HPDE6-E6E7 (cell line): Measurements from ENCODE around the gene RNLS.
A peak's percentile ranks its signal among the peaks of the same experiment; 100 is the strongest.

Experiments used
- DNase-seq: peaks from one replicate; pipeline ENCODE4 v3.0.0; 2011; ENCODE audit warnings: missing footprints; ENCODE audit errors: extremely low spot score

The RNLS gene

DNA sequence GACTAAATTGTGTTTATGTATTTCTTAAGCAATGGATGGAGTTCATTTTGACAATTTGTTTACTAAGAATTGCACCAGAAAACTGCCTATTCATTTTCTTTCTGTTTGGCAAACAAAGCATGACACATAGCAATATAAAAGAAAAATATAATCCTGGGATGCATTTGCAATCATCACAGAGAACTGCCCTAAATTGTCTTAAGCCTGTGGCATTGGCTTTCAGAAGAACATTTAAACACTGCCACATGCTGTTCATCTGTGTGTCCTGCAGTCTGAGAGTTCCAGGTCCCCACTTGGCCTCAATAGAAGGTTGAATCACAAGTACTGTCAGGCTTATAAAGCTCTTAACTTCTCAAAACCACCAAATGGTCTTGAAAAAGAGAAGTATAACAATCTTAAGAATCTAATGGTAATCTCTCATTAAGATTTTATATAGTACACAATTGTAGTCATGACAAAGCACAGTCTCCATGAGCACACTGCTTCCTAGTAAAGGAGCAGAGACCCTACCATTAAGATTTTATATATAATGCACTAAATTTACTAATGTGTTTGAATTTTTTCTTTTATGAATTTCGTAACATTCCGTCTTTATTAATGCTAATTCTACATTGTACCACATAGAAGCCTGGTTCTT lies 29.9 kb downstream of the RNLS start:
- DNase-seq = peak; percentile 55

- no peak for DNase-seq
Measured at GRCh38 chr10:88551246-88551645, 31.9 kb downstream of the RNLS start.

DNA sequence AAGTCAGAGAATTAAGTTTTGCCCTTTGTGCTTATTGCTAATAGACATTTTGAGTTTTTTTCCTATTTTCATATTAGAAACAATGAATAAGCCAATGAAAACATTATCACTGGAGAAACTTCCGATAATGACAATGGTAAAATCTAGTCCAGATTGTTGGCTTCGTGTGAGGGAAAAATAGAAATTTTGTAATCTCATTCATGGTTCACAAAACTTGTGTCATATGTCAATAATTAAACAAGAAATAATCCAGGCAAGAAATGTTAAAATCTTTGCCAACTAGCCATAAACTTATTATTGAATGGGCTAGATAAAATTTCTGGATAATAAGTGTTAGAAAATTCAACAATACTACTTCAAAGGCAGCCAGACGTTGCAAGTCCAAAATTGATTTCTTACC lies 36.6 kb downstream of the RNLS start:
- no peak for DNase-seq

- no peak for DNase-seq
Measured at GRCh38 chr10:88545359-88545758, 37.8 kb downstream of the RNLS start.

DNA sequence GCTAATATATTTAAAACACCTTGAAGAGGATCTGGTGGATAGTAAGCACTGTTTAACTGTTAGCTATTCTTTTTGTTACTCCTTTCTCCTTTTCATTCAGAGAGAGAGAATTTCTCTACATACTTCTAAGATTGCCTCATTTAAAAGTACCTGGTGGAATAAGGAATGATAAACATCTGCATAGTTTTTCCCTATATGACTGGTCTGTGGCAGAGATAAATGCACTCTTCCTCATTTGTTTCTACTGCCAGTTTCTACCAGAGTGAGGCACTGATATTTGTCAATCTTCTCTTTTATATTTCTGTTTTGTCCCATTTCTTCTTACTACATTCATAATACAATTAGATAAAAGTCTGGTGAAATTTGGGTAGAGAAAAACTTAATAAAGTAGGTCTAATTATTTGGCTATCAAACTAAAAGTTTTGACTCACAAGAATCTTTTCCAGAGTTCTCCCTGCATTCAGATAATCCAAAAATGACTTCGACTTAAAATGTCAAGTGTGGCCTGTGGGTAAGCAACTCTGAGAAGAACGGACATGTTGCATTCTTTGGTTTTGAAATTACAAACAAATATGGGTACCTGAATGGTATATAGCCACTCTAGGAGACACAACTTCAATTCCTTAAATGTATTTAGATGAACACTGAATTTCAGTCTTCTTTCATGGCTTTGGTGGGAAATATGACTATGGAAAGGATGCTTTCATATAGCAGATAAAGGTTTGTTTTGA lies 38.8 kb downstream of the RNLS start:
- no peak for DNase-seq

DNA sequence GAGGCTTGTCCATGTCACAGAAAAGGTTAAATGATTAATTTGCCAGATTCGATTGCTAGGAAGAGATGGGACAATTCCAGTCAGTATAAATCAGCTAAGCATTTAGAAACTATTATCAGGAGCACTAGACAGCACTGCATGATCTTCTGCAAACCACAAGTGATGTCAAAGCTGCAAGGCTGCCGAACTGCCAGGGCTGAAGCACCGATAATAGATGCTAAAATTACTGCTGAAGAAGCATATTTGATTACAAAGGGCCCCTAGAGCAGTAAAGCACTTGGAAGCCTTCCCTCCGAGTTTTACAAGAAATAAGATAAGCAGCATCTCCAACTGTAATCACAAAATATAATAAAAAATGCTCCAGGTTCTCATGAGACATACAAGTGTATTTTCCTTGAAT lies 40.6 kb downstream of the RNLS start:
- no peak for DNase-seq

DNA sequence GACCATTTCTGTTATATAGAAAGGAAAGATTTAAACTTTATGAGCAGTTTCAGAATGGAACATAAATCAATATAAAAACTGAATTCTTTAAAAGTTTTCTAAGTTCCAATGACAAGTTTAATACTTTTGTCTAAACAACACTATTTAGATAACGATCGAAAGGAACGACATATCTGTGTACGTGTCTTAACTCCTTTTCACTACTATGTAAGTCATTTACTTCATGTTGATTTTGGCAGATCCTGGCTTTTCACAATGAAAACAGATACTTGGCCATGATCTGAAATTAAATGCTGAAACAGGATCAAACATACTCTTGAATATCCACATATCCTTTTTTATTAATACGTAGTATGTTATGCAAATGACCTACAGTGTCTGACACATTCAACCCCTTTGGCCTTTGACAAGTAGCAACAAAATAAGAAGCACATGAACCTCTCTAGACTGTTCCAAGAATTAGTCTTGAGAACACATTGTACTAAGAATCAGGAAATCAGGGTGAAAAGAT lies 41.9 kb downstream of the RNLS start:
- DNase-seq = no peak

DNA sequence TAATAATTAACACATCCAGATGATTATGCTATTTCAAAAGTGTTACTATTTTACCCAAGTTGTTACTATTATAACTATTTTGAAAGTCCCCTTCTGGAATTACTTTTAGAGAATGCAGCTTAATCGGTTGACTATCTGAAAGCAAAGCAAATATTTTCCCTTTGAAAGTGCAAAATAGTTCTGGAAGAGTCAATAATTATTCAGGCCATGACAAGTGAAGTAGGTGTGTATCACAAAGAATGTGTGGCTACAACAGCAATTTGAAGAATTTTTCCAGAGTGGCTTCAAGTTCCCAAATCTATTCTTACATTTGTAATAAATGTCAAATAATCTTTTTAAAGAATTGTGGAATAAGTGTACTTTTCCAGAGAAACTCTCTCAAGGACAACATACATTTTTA lies 42.8 kb downstream of the RNLS start:
- no peak for DNase-seq

- no peak for DNase-seq
Measured at GRCh38 chr10:88538048-88538447, 45.1 kb downstream of the RNLS start.

DNA sequence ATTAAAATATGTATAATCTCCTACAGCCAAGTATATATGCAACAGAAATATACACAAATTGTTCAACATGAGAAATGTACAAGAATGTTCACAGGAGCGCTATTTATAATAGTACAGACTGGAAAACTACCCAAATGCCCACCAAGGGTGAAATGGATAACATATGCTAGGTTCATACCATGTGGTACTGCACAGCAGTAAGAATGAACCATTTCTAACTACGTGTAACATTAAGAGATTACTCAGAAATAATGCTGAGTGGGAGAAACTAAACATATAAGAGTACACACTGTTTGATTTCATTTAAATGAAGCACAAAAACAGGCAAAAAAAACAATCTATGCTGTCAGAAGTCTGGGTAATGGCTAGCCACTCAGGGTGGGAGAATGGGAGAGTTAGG lies 45.8 kb downstream of the RNLS start:
- DNase-seq = no peak

- DNase-seq = no peak
Measured at GRCh38 chr10:88536437-88536836, 46.7 kb downstream of the RNLS start.

- no peak for DNase-seq
Measured at GRCh38 chr10:88534072-88534665, 48.9 kb downstream of the RNLS start.

GRCh38 chr10:88531392-88532052 lies 51.6 kb downstream of the RNLS start:
- no peak for DNase-seq

- DNase-seq = no peak
Measured at GRCh38 chr10:88530629-88531391, 52.3 kb downstream of the RNLS start.

DNA sequence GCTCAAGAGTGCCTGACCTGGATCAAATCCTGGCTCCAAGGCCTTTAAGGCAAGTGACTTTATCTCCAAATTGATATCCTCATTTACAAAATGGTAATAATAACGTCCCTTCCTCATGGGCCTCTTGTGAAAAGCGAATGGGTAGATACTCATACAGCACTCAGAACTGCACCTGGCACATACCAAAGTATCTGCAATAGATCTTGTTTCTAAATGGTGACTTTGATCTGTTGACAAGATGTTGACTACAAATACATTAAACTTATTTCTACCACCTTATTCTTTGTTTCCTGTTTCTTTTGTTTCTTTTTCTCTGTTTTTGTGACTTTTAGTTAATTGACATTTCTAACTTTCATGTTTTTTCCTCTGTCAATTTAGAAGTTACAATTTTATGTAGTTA lies 53.0 kb downstream of the RNLS start:
- DNase-seq = no peak

DNA sequence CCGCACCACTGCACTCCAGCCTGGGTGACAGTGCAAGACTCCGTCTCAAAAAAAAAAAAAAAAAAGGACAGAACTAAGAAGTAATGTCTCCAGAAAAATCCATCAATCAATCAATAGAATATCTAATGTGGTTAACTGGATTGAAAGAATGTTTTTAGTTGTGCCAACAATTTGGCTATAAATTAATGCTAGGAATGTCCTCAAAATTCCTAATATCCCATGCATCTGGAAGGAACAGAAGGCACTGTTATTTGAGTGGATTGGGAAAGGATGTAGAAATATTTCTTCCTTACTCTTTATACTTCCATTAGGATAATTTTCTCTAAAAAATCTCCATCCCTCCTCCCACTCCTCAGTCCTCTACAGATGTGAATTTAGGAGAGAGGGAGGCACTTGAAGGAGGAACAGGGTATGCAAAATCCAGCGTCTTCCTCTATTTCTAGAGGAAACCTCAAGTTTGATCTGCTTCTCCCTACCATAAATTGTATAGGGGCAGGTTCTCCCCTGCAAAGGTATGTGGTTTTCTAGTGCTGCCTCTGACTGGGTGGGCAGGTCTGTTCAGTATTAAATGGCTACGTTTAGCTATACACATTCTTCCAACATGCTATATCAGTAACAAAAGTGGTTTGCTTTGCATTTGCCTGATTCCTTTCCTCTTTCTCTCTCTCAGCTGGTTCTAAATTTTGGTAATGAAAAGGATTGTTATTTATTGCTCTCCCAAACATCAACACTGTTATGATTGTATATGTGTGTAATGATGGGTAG lies 54.1 kb downstream of the RNLS start:
- DNase-seq = no peak

- no peak for DNase-seq
Measured at GRCh38 chr10:88528201-88528600, 54.9 kb downstream of the RNLS start.

DNA sequence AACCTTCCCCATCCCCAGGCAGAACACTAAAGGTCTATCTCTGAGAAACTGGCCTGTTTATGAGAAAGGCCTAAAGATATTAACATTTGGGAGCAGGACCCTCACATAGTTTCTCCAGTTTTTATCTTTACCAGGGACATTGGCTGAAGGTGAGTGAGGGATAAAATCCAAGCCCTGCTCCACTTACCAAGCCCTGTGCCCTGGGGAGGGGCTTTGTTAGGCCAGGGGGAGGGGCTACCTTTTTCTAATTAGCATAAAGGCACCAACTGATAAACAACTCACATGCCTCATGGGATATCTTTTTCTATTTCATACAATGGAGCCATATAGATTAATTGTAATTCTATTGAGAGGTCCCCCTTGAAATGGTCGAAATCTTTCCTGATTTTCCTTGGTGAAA lies 55.9 kb downstream of the RNLS start:
- no peak for DNase-seq

DNA sequence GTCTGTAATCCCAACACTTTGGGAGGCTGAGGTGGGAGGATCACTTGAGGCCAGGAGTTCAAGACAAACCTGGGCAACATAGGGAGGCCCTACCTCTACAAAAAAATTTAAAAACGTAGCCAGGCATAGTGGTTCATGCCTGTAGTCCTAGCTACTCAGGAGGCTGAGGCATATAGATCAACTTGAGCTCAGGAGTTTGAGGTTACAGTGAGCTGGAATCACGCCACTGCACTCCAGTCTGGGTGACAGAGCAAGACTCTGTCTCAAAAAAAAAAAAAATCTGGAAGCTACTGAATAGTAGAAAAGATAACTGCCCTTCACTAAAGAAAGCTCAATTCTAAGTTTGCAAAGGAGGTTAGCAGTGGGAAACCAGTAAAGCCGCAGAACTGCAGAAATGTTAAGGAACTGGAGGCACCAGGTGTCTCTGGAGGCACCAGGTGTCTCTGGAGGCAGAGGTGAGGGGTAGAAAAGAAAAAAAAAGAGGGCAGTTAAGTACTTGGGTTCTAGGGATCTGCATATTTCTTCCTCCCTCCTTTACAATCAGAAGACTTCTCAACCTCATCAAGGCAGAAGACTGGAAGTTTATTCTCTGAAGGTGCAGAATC lies 56.5 kb downstream of the RNLS start:
- no peak for DNase-seq

- peak; percentile 38 for DNase-seq
Measured at GRCh38 chr10:88525371-88526069, 57.6 kb downstream of the RNLS start.
